WI38 (cell line): ENCODE measurements around the gene ELL.
A peak's percentile ranks its signal among the peaks of the same experiment; 100 is the strongest.
"Not testable (repeated sequence)": the region's sequence is repeated elsewhere in the genome, so short reads cannot be mapped to it uniquely, and the experiment has no call there.

Experiments used
- H3K4me3 ChIP-seq: 2 replicates; pipeline ENCODE4 v1.5.1; 2011; ENCODE audit warnings: low read depth, mild to moderate bottlenecking, control low read depth, low read length
- TF ChIP-seq, protein P1 (sequence below): IDR thresholded peaks from 2 replicates; pipeline ENCODE4 v1.5.1; 2012; ENCODE audit warnings: low read depth, mild to moderate bottlenecking, control low read depth, low read length

ELL gene

DNA sequence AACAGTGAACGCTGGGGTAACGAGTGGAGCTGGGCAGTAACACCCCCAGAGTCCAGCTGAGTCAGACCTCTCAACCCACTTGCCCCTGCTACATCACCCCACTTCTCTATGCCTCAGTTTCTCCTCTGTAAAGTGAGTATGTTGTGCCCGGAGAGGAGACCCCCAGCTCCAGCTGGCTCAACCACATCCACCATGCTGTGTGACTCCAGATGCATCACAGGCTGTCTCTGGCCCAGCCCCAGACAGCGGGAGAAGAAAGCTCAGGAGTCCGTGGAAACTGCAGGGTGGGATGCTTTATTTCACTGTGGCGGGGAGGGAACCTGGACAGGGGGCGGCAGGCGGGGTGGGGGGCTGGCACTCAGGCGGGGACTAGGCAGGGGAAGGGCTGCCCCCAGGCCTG, 9.6 kb upstream of the ELL start:
- H3K4me3 ChIP-seq: no peak overlapping the region
- TF ChIP-seq, protein P1, sequence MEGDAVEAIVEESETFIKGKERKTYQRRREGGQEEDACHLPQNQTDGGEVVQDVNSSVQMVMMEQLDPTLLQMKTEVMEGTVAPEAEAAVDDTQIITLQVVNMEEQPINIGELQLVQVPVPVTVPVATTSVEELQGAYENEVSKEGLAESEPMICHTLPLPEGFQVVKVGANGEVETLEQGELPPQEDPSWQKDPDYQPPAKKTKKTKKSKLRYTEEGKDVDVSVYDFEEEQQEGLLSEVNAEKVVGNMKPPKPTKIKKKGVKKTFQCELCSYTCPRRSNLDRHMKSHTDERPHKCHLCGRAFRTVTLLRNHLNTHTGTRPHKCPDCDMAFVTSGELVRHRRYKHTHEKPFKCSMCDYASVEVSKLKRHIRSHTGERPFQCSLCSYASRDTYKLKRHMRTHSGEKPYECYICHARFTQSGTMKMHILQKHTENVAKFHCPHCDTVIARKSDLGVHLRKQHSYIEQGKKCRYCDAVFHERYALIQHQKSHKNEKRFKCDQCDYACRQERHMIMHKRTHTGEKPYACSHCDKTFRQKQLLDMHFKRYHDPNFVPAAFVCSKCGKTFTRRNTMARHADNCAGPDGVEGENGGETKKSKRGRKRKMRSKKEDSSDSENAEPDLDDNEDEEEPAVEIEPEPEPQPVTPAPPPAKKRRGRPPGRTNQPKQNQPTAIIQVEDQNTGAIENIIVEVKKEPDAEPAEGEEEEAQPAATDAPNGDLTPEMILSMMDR: no peak

GRCh38 chr19:18529782-18530181, 7.9 kb upstream of the ELL start:
- no peak overlapping the region for H3K4me3 ChIP-seq
- TF ChIP-seq, protein P1: no peak

- TF ChIP-seq, protein P1: no peak
- H3K4me3 ChIP-seq: no peak overlapping the region
These were observed 4.4 kb upstream of the ELL start for GRCh38 chr19:18526316-18526715.

- TF ChIP-seq, protein P1: no peak
- no peak overlapping the region for H3K4me3 ChIP-seq
These were observed 2.0 kb upstream of the ELL start for GRCh38 chr19:18523841-18524240.

DNA sequence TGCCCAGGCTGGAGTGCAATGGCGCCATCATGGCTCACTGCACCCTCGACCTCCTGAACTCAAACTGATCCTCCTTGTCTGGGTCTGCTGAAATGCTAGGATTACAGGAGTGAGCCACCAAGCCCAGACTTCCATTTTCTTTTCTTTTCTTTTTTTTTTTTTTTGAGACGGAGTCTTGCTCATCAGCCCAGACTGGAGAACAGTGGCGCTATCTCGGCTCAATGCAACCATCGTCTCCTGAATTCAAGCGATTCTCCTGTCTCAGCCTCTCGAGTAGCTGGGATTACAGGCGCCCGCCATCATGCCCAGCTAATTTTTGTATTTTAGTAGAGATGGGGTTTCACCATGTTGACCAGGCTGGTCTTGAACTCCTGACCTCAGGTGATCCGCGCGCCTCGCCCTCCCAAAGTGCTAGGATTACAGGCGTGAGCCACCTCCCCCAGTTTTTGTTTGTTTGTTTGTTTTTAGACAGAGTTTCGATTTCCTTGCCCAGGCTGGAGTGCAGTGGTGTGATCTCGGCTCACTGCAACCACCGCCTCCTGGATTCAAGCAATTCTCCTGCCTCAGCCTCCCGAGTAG, 1.1 kb upstream of the ELL start:
- not testable (repeated sequence) for H3K4me3 ChIP-seq

GRCh38 chr19:18522124-18522861, 423 bp upstream of the ELL start:
- TF ChIP-seq, protein P1: no peak
- H3K4me3 ChIP-seq: peak overlapping the region; percentile 83

- TF ChIP-seq, protein P1: no peak
- peak overlapping the region; percentile 83 for H3K4me3 ChIP-seq
These were observed 800 bp downstream of the ELL start for GRCh38 chr19:18520848-18521691.
